ENCODE results near the gene MAN1C1. TPM values are rescaled to one million over a fixed set of nuclear protein-coding genes. Genes with fewer than 3 reads are reported as not detected.

Gene MAN1C1
- total and polyA plus RNA-seq, 5 donors from 2014 or later = 3.1 to 15.1 (median 3.5) TPM

DNA sequence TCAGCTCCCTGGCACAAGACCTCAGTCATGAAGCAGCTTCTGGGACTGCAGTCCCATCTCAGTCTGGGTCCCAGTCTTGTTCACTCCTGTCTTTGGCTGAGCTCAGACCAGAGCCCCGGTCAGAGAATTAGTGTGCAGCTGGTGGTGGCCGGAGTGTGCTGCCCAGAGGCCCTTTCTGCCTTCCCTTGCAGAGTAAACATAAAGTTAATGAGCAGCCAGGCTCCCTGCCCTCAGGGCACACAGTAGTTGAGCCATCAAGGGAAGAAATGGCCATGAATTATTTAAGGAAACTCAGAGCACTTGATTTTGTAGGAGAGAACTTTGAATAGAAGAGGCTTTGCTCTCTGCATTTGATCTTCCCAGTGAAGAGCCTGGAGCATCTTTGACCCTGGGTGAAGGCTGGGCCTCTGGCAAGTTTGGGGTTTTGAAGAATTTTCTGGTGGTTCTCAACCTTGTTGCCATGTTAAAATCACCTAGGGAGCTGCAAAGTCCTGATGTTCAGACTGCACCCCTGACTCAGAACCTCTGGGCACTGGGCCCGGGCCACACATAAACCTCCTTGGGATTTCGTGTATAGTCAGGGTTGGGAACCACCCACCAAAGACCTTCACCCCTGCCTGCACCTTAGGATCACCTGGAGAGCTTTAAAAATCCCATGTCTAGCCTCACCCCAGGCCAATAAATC lies 157.0 kb downstream of the MAN1C1 start:
- Histone ChIP-seq H3K4me3 (ENCODE audit: low read depth, low read length) (no peak overlapping the region), H3K36me3 (ENCODE audit: control insufficient read depth, insufficient read depth, low read length) (no peaks in the 10 kb centered on the region), H3K9me3 (ENCODE audit: control insufficient read depth in 2 of 2, low read length in 2 of 2) (no peaks in the 10 kb centered on the region), H3K27me3 (ENCODE audit: control insufficient read depth, insufficient read depth, low read length) (no peaks in the 10 kb centered on the region), H3K4me1 (ENCODE audit: control insufficient read depth, insufficient read depth, low read length, poor library complexity, severe bottlenecking) (peaks cover 44% of the 10 kb centered on the region), H3K27ac (ENCODE audit: insufficient read depth, low read length, poor library complexity, severe bottlenecking) (no peak overlapping the region)
- Mint-ChIP-seq H3K9me3 (no peaks in the 10 kb centered on the region), H3K36me3 (peaks cover 34% of the 10 kb centered on the region), H3K4me1 (peaks cover 6 to 79% (median 45%) of the 10 kb centered on the region in 4 donors), H3K4me3 (peak overlapping the region; percentile 16 to 76 (median 48)), H3K27ac (peak overlapping the region; percentile 89 to 97 (median 96)), H3K27me3 (no peaks in the 10 kb centered on the region)
- no peak for ATAC-seq (ENCODE audit: low read depth in 2 of 2)
- no peak for DNase-seq

DNA sequence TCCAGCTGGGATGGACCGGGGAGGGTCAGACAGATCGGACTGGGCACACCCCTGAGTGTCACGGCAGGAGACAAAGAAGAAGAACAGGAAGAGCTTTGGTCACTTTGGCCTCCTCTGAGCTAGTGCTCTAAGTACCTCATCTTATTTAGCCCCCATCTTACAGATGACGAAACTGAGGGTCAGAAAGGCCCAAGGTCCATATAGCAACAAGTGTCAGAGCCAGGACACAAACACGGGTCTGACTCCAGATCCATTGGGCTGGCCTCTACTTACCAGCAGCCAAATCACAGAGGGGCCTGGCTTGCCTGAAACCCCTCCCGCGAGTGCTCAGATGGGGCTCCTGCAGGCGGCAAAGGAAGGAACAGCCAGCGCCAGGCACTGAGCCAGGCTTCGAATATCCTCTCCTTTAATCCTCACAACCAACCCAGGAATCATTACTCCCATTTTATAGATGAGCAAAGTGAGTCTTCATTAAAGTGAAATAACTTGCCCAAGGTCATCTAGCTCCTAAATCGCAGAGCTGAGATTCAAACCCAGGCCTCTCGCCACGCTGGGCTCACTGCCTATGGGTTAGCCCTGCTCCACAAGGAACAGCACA lies 157.7 kb downstream of the MAN1C1 start:
- Histone ChIP-seq H3K27ac (ENCODE audit: insufficient read depth, low read length, poor library complexity, severe bottlenecking) (peak overlapping the region; percentile 72), H3K36me3 (ENCODE audit: control insufficient read depth, insufficient read depth, low read length) (no peaks in the 10 kb centered on the region), H3K4me1 (ENCODE audit: control insufficient read depth, insufficient read depth, low read length, poor library complexity, severe bottlenecking) (peaks cover 44% of the 10 kb centered on the region), H3K27me3 (ENCODE audit: control insufficient read depth, insufficient read depth, low read length) (no peaks in the 10 kb centered on the region), H3K4me3 (ENCODE audit: low read depth, low read length) (peak overlapping the region; percentile 68), H3K9me3 (ENCODE audit: control insufficient read depth in 2 of 2, low read length in 2 of 2) (no peaks in the 10 kb centered on the region)
- Mint-ChIP-seq H3K4me1 (peaks cover 6 to 76% (median 45%) of the 10 kb centered on the region in 4 donors), H3K4me3 (peak overlapping the region; percentile 57 to 88 (median 80)), H3K27me3 (no peaks in the 10 kb centered on the region), H3K27ac (peak overlapping the region; percentile 89 to 97 (median 96)), H3K36me3 (peaks cover 34% of the 10 kb centered on the region), H3K9me3 (no peaks in the 10 kb centered on the region)
- ATAC-seq (ENCODE audit: low read depth in 2 of 2) (no peak), DNase-seq (no peak)

DNA sequence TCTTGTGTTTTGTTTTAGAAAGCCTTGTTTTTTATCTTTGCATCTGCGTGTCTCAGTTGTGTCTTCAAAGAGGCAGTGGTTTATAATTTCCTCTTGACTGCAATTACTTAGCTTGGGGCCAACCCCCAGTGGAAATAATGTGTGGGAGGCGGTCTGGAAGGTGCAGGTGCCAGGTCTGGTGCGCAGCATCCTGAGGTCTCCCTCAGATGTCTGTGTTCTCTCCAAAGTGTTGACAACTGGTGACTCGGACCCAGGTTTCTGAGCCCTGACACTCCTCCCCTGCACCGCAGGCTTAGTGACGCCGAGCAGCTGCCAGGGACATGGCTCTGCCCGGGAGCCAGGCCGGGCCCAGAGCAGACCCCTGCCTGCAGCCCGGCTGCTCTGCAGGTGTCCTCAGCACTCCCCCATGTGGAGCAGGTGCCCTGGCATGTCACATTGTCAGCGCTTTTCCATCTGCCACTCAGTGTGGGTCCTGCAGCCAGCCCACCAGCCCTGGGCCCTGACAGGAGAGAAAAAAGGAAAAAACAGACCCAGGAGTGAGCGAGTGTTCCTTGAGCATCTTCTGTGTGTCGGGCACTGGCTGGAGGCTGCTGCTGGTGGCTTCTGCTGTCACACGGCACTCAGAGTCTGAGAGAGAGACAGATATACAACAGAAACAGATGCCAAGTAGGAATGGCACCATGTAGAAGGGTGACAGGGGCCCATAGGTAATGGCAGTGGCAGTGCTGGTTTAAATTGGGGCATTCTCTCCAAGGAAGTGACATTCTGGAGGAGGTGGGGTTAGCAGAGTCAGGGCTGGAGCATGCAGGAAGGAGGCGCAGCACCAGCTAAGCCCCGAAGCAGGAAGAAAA lies 158.6 kb downstream of the MAN1C1 start:
- H3K4me3 Mint-ChIP-seq = peak overlapping the region; percentile 57 to 88 (median 80)
- peaks cover 6 to 73% (median 45%) of the 10 kb centered on the region in 4 donors for H3K4me1 Mint-ChIP-seq

DNA sequence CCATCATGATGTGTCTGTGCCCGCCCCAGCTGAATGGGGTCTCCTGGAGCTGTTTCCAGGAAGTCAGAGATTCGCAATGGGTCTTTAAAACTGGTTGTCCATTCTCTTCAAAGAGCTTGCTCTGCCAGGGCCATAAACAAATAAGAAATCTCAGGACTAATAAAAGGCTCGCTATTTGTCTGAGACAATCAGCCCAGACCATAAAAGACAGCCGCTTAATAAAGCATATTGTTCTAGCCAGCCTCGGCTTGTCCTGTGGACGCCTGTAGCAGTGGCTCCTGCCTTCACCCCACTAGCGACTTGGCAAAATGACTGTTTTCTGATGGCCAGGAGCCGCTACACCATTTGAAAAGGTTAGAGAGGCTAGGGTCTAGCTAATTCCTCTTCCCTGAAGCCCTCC lies 162.8 kb downstream of the MAN1C1 start:
- H3K36me3 ChIP-seq (ENCODE audit: control insufficient read depth, insufficient read depth, low read length) = no peaks in the 10 kb centered on the region
- peaks cover 6 to 35% (median 20%) of the 10 kb centered on the region in 4 donors for H3K4me1 Mint-ChIP-seq
- DNase-seq (no peak), ATAC-seq (ENCODE audit: low read depth in 2 of 2) (no peak)
- peaks cover 14% of the 10 kb centered on the region for H3K36me3 Mint-ChIP-seq
- peaks cover 3% of the 10 kb centered on the region for H3K27me3 Mint-ChIP-seq
- H3K4me3 Mint-ChIP-seq = no peak overlapping the region
- peak overlapping the region in 1 of 3 donors; percentile 23 for H3K27ac Mint-ChIP-seq
- H3K4me3 ChIP-seq (ENCODE audit: low read depth, low read length) = no peak overlapping the region
- no peaks in the 10 kb centered on the region for H3K9me3 Mint-ChIP-seq
- H3K4me1 ChIP-seq (ENCODE audit: control insufficient read depth, insufficient read depth, low read length, poor library complexity, severe bottlenecking) = peaks cover 17% of the 10 kb centered on the region
- no peaks in the 10 kb centered on the region for H3K27me3 ChIP-seq (ENCODE audit: control insufficient read depth, insufficient read depth, low read length)
- no peak overlapping the region for H3K27ac ChIP-seq (ENCODE audit: insufficient read depth, low read length, poor library complexity, severe bottlenecking)
- no peaks in the 10 kb centered on the region for H3K9me3 ChIP-seq (ENCODE audit: control insufficient read depth in 2 of 2, low read length in 2 of 2)

More for the DNA sequence above, 158.6 kb downstream of the MAN1C1 start:
- ATAC-seq (ENCODE audit: low read depth in 2 of 2) = peak; percentile 92 to 93
- H3K36me3 Mint-ChIP-seq = peaks cover 32% of the 10 kb centered on the region
- no peaks in the 10 kb centered on the region for H3K9me3 ChIP-seq (ENCODE audit: control insufficient read depth in 2 of 2, low read length in 2 of 2)
- H3K4me3 ChIP-seq (ENCODE audit: low read depth, low read length) = peak overlapping the region; percentile 68
- no peaks in the 10 kb centered on the region for H3K36me3 ChIP-seq (ENCODE audit: control insufficient read depth, insufficient read depth, low read length)
- no peaks in the 10 kb centered on the region for H3K27me3 ChIP-seq (ENCODE audit: control insufficient read depth, insufficient read depth, low read length)
- H3K27me3 Mint-ChIP-seq = no peaks in the 10 kb centered on the region
- peak overlapping the region; percentile 72 for H3K27ac ChIP-seq (ENCODE audit: insufficient read depth, low read length, poor library complexity, severe bottlenecking)
- peak overlapping the region; percentile 89 to 97 (median 96) for H3K27ac Mint-ChIP-seq
- H3K9me3 Mint-ChIP-seq = no peaks in the 10 kb centered on the region
- peaks cover 44% of the 10 kb centered on the region for H3K4me1 ChIP-seq (ENCODE audit: control insufficient read depth, insufficient read depth, low read length, poor library complexity, severe bottlenecking)
- peak; percentile 66 to 90 (median 89) for DNase-seq

DNA sequence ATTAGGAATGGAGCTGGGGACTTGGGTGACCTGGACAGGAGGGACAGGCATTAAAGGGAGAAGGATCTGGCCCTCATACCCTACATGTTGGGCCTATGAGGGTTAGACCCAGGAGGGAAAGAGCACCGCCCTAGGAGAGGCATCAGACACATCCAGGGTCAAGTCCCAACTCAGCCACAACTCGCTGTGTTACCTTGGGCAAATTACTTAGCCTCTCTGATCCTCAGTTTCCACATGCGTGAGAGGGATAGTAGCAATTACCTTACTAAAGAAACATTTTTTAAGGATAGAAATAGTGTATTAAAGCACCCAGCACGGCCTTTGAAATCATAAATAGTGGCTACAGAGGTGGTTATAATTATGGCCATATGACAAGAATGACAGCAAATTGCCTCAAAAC lies 163.3 kb downstream of the MAN1C1 start:
- Histone ChIP-seq H3K4me3 (ENCODE audit: low read depth, low read length) (no peak overlapping the region), H3K27ac (ENCODE audit: insufficient read depth, low read length, poor library complexity, severe bottlenecking) (no peak overlapping the region), H3K4me1 (ENCODE audit: control insufficient read depth, insufficient read depth, low read length, poor library complexity, severe bottlenecking) (peaks cover 12% of the 10 kb centered on the region), H3K27me3 (ENCODE audit: control insufficient read depth, insufficient read depth, low read length) (no peaks in the 10 kb centered on the region), H3K36me3 (ENCODE audit: control insufficient read depth, insufficient read depth, low read length) (no peaks in the 10 kb centered on the region), H3K9me3 (ENCODE audit: control insufficient read depth in 2 of 2, low read length in 2 of 2) (no peaks in the 10 kb centered on the region)
- DNase-seq (no peak), ATAC-seq (ENCODE audit: low read depth in 2 of 2) (no peak)
- Mint-ChIP-seq H3K4me1 (peaks cover 2 to 30% (median 15%) of the 10 kb centered on the region in 4 donors), H3K4me3 (no peak overlapping the region), H3K27ac (peak overlapping the region in 1 of 3 donors; percentile 29), H3K27me3 (peaks cover 4% of the 10 kb centered on the region), H3K9me3 (no peaks in the 10 kb centered on the region), H3K36me3 (peaks cover 18% of the 10 kb centered on the region)

DNA sequence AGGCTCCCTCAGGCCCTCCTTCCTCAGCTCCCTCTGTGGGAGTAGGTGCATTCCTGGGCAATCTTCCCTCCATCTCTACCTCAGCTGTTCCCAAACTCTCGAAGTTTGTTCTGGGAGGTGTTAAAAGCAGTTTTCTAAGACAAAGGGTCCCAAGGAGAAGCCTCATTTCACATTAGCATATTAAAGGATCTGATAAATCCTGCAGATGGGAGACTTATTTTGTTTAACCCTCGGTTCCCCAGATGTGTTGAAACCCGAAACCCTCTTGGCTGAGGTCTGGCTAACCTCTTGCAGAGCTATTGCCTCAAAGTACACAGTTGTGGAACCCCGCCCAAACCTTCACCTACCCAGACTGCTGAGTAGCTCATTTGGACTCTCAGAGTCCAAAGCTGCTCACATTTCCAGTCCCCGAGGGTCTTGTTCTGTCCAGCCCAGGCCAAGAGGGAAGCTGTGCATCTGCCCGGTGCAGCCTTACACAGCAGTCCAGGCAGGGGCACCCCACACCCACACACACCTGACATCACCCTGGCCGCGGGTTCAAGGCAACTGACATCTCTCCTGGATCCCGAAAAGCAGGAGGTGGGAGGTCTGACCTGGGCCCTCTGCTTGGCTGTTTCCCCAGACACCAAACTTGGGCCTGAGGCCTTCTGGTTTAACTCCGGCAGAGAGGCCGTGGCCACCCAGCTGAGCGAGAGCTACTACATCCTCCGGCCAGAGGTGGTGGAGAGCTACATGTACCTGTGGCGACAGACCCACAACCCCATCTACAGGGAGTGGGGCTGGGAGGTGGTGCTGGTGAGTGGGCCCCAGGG lies 163.9 kb downstream of the MAN1C1 start:
- H3K4me3 ChIP-seq (ENCODE audit: low read depth, low read length) = no peak overlapping the region
- DNase-seq (no peak), ATAC-seq (ENCODE audit: low read depth in 2 of 2) (no peak)
- H3K4me1 Mint-ChIP-seq = peaks cover 0 to 24% (median 9%) of the 10 kb centered on the region in 4 donors
- H3K27ac Mint-ChIP-seq = peak overlapping the region in 2 of 3 donors; percentile 5 to 29
- no peak overlapping the region for H3K27ac ChIP-seq (ENCODE audit: insufficient read depth, low read length, poor library complexity, severe bottlenecking)
- no peaks in the 10 kb centered on the region for H3K36me3 ChIP-seq (ENCODE audit: control insufficient read depth, insufficient read depth, low read length)
- H3K9me3 ChIP-seq (ENCODE audit: control insufficient read depth in 2 of 2, low read length in 2 of 2) = no peaks in the 10 kb centered on the region
- H3K36me3 Mint-ChIP-seq = peaks cover 18% of the 10 kb centered on the region
- no peaks in the 10 kb centered on the region for H3K27me3 ChIP-seq (ENCODE audit: control insufficient read depth, insufficient read depth, low read length)
- peaks cover 5% of the 10 kb centered on the region for H3K4me1 ChIP-seq (ENCODE audit: control insufficient read depth, insufficient read depth, low read length, poor library complexity, severe bottlenecking)
- no peak overlapping the region for H3K4me3 Mint-ChIP-seq
- peaks cover 4% of the 10 kb centered on the region for H3K27me3 Mint-ChIP-seq
- H3K9me3 Mint-ChIP-seq = no peaks in the 10 kb centered on the region

DNA sequence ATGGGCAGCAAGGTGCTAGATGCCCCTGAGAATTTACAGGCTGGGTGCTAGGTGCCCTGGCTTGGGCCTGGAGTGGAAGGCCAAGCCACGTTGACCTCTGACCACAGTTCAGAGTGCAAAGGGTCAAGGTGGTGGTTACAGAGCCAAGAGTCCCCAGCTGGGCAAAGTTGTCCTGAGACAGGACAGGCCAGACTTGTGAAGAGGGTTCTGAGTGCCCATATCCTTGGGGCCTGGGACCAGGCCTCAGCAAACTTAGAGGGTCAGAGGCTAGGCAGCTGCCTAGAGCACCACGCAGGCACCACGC lies 164.5 kb downstream of the MAN1C1 start:
- H3K27ac Mint-ChIP-seq = peak overlapping the region in 1 of 3 donors; percentile 5
- Histone ChIP-seq H3K27me3 (ENCODE audit: control insufficient read depth, insufficient read depth, low read length) (no peaks in the 10 kb centered on the region), H3K36me3 (ENCODE audit: control insufficient read depth, insufficient read depth, low read length) (no peaks in the 10 kb centered on the region), H3K9me3 (ENCODE audit: control insufficient read depth in 2 of 2, low read length in 2 of 2) (no peaks in the 10 kb centered on the region), H3K27ac (ENCODE audit: insufficient read depth, low read length, poor library complexity, severe bottlenecking) (no peak overlapping the region), H3K4me3 (ENCODE audit: low read depth, low read length) (no peak overlapping the region), H3K4me1 (ENCODE audit: control insufficient read depth, insufficient read depth, low read length, poor library complexity, severe bottlenecking) (no peaks in the 10 kb centered on the region)
- H3K36me3 Mint-ChIP-seq = peaks cover 18% of the 10 kb centered on the region
- ATAC-seq (ENCODE audit: low read depth in 2 of 2) = no peak
- no peak overlapping the region for H3K4me3 Mint-ChIP-seq
- H3K9me3 Mint-ChIP-seq = no peaks in the 10 kb centered on the region
- no peak for DNase-seq
- H3K27me3 Mint-ChIP-seq = peaks cover 10% of the 10 kb centered on the region
- H3K4me1 Mint-ChIP-seq = peaks cover 0 to 18% (median 6%) of the 10 kb centered on the region in 4 donors

Measured in CD4-positive, CD25-positive, alpha-beta regulatory T cell (primary cell).